Activated CD8-positive, alpha-beta T cell treated with anti-CD3 and anti-CD28 coated beads, Interleukin-2, amount 10 ng/mL, durations not matched to agents 7 days and 5 days (primary cell): Measurements from ENCODE around the gene MYH7. TPM values are rescaled to one million over a fixed set of nuclear protein-coding genes. Genes with fewer than 3 reads are reported as not detected.

Source experiments
- ATAC-seq: fragments of 150-1000 bp; cut with Tn5 transposase; one replicate; pipeline ENCODE4 v1.10.0; 2021; ENCODE audit warnings: moderate library complexity
- CTCF ChIA-PET: fragments of 350-600 bp; sonication (Branson Sonifier 250); formaldehyde crosslinking; loops from one replicate; lab custom pipeline; 2021; ENCODE audit warnings: antibody characterized with exemption; lab: Charles Lee
- POLR2A ChIA-PET: fragments of 350-600 bp; sonication (Branson Sonifier 250); formaldehyde crosslinking; loops from one replicate; lab custom pipeline; 2021; ENCODE audit warnings: antibody characterized with exemption; lab: Charles Lee
- DNase-seq: peaks from one replicate; pipeline ENCODE4 v3.0.0-alpha.2; 2020
- H3K27ac Mint-ChIP-seq: one replicate; pipeline ENCODE4 v1.8.0; 2021; ENCODE audit warnings: mild to moderate bottlenecking, mixed read lengths
- H3K27me3 Mint-ChIP-seq: one replicate; pipeline ENCODE4 v1.8.0; 2021; ENCODE audit warnings: low read depth, mixed read lengths
- H3K36me3 Mint-ChIP-seq: one replicate; pipeline ENCODE4 v1.8.0; 2021; ENCODE audit warnings: low read depth, mixed read lengths
- H3K4me1 Mint-ChIP-seq: one replicate; pipeline ENCODE4 v1.8.0; 2021; ENCODE audit warnings: low read depth, mixed read lengths
- H3K4me3 Mint-ChIP-seq: one replicate; pipeline ENCODE4 v1.8.0; 2021; ENCODE audit warnings: mild to moderate bottlenecking, mixed read lengths
- H3K9me3 Mint-ChIP-seq: one replicate; pipeline ENCODE4 v1.8.0; 2022; ENCODE audit warnings: mixed read lengths; ENCODE audit not compliant: insufficient read depth
- microRNA-seq: library from miRNA; unstranded; fragments of <30 nt; microRNA quantifications from one replicate; pipeline ENCODE4 v1.2.0, GENCODE V29; 2022
- total RNA-seq, 2 experiments: library from RNA; stranded (reverse); gene quantifications; one replicate each; pipeline ENCODE4 v1.2.3, GENCODE V29; 2021

The MYH7 gene
- total RNA-seq, 2 experiments from 2014 or later, result not detected

DNA sequence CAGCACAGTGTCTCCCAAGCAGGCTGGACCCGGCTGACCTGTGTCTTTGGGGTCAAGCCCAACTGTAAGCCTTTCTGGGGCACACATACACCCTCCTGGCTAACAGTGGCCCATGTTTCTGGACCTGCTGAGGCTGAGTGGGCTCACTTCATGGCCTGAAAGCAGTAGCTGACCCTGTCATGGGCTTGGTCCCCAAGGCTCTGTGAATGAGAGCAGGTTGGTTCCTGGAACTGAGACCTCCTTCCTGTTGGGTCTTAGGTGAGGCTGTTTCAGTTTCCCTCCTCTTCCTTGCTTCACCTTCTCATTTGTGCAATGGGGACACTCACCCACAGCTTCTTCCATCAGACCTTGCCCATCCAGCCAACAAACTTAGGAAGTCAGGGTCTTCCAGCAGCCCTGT is 63.6 kb downstream of the MYH7 start:
- Mint-ChIP-seq H3K27ac (peak overlapping the region; percentile 56), H3K36me3 (no peaks in the 10 kb centered on the region), H3K27me3 (peaks cover 22% of the 10 kb centered on the region), H3K4me3 (no peak overlapping the region), H3K4me1 (peaks cover 15% of the 10 kb centered on the region), H3K9me3 (no peaks in the 10 kb centered on the region)
- CTCF ChIA-PET, result interaction anchor here (1.4 kb wide), 1 partner anchor 8 kb away, joined by 5 read pairs; no protein-coding TSS in a partner anchor
- no peak for DNase-seq
- POLR2A ChIA-PET, result interaction anchor here (0.7 kb wide), 1 partner anchor 185 kb away, joined by 3 read pairs; no protein-coding TSS in a partner anchor
- ATAC-seq, result no peak

- DNase-seq, result no peak
- H3K27me3 Mint-ChIP-seq, result peaks cover 27% of the 10 kb centered on the region
- peaks cover 15% of the 10 kb centered on the region for H3K4me1 Mint-ChIP-seq
- no peaks in the 10 kb centered on the region for H3K9me3 Mint-ChIP-seq
- no peak overlapping the region for H3K4me3 Mint-ChIP-seq
- CTCF ChIA-PET, result interaction anchor here (0.6 to 4.3 kb wide), 2 partner anchors 10 to 30 kb away, joined by 4 to 16 read pairs; no protein-coding TSS in a partner anchor
- H3K27ac Mint-ChIP-seq, result no peak overlapping the region
- no peaks in the 10 kb centered on the region for H3K36me3 Mint-ChIP-seq
- no peak for ATAC-seq
- POLR2A ChIA-PET, result no interaction called here
Measured at GRCh38 chr14:23370221-23370620, 65.2 kb downstream of the MYH7 start.

DNA sequence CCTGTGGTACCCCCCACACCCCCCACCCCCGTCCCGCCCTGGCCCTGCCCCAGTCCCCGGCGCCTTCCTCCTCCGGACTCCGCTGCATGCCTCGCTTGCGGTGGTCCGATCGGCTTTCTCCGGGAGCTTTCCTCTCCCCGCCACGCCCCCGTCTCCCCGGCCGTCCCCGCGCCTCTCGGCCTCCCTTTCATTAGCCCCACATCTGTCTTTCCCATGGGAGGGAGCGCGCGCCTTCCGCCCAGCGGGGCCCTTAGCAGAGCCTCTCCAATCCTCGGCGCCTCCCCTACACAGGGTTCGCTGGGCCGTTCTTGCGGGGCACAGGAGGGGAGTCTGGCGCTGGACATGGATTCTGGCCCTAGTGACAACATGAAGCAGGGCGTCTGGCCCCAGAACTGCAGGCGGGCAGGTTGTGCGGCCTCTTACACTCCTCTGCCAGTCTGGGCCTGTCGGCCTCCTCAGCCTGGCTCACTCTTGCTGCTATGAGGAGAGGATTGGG is 69.0 kb downstream of the MYH7 start:
- ChIA-PET POLR2A (interaction anchor here (0.5 kb wide), 1 partner anchor 683 kb away, joined by 4 read pairs; no protein-coding TSS in a partner anchor), CTCF (interaction anchor here (4.3 kb wide), 1 partner anchor 14 kb away, joined by 16 read pairs; no protein-coding TSS in a partner anchor)
- Mint-ChIP-seq H3K4me3 (no peak overlapping the region), H3K27me3 (peaks cover 41% of the 10 kb centered on the region), H3K36me3 (no peaks in the 10 kb centered on the region), H3K9me3 (no peaks in the 10 kb centered on the region), H3K4me1 (peaks cover 8% of the 10 kb centered on the region), H3K27ac (no peak overlapping the region)
- no peak for DNase-seq
- no peak for ATAC-seq

DNA sequence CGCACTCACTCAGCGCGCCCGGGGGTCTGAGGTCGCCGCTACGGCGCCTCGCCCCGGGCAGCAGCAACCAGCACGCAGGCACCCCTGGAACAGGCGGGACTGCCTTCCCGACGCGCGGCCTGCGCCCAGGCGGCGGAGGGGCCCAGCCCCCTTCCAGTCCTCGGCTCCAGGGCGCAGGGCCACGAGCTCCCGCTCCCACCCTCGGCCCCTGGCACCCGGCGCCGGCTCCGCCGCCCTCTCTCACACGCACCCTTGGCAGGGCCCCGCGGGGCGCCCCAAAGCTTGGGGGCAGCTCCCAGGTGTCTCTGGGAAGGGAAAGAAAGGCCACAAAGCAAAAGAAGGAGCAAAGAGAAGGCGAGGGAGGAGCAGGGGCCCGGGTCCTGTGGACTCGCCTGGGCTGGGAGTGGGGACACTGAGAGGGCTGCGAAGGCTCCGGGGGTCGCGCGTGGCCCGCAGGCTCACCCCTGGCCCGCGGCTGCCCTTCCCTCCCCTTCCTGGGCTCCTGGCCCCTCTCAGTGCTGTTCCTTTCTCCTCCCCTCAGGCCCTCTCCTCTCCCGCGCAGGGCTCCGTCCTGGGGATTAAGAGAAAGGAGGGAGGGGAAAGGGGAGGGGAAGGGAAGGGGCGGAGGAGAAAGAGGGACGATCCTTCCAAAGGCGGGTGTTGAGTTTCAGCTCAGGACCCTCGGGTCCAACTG is 69.6 kb downstream of the MYH7 start:
- peaks cover 3% of the 10 kb centered on the region for H3K4me1 Mint-ChIP-seq
- H3K36me3 Mint-ChIP-seq, result no peaks in the 10 kb centered on the region
- DNase-seq, result no peak
- ChIA-PET CTCF (no interaction called here), POLR2A (no interaction called here)
- no peak for ATAC-seq
- H3K9me3 Mint-ChIP-seq, result no peaks in the 10 kb centered on the region
- H3K27ac Mint-ChIP-seq, result no peak overlapping the region
- peaks cover 41% of the 10 kb centered on the region for H3K27me3 Mint-ChIP-seq
- H3K4me3 Mint-ChIP-seq, result no peak overlapping the region

- DNase-seq (no peak), ATAC-seq (no peak)
- Mint-ChIP-seq H3K27ac (no peak within 1 kb of the TSS), H3K9me3 (no peaks in the 10 kb centered on the region), H3K4me3 (no peak within 1 kb of the TSS), H3K36me3 (no peaks in the 10 kb centered on the region), H3K4me1 (peaks cover 3% of the 10 kb centered on the region), H3K27me3 (peaks cover 41% of the 10 kb centered on the region)
- ChIA-PET POLR2A (no interaction called here), CTCF (no interaction called here)
Measured at GRCh38 chr14:23365036-23365731, 70.3 kb downstream of the MYH7 start, which contains the start of gene EFS. TSS of gene EFS (minus strand) at chr14:23365172. CDS start at chr14:23365025, 147 bp downstream.

DNA sequence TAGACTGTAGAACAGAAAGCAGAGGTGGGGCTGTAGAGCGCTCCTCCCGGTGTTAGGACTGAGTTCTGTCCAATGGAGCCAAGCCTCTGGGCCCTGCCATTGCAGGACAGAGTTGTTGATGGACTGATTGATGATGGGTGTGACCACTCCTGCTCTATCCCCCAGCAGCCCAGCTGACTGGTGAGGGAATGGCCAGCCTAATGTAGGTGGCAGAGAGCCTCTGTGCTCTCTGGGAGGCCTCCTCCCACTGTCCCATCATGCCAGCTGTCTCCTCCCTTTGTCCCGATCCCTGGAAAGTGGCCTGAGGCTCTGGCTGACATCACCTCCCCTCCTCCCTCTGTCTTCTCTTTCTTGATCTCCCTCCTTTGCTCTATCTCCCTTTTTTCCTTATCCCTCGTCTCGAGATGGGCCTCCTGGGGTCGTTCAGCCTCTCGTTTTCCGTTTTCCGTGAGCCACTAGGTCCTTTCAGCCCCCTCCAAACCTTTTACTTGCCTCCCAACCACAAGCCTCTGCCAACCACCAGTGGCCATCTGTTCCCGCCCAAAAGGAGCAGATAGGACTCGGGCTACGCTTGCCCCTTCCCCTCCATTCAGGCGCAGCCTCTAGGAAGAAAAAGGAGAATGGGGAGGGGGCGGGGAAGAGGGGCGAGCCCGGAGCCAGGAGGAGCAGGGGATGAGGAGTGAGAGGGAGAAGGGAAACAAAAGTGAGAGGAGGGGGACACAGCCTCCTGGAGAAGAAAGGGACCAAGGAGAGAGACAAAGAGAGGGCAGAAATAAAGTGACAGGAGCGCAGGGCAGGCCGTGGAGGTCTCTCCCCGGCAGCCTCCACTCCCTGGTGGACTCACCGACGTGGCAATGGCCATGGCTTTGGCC is 71.1 kb downstream of the MYH7 start:
- Mint-ChIP-seq H3K9me3 (no peaks in the 10 kb centered on the region), H3K27me3 (peaks cover 42% of the 10 kb centered on the region), H3K4me3 (no peak overlapping the region), H3K27ac (no peak overlapping the region), H3K36me3 (no peaks in the 10 kb centered on the region), H3K4me1 (peaks cover 3% of the 10 kb centered on the region)
- ChIA-PET POLR2A (no interaction called here), CTCF (no interaction called here)
- DNase-seq, result no peak
- no peak for ATAC-seq

Small RNA genes within 50 kb of the gene (microRNA-seq; reads per million reads assigned to microRNA genes)
- gene MIR208A, result not detected
- not detected for gene MIR208B

Other genes with a start within 250 kb of the MYH7 start
- gene RNF212B, start 197.7 kb downstream of the MYH7 start, total RNA-seq, result not detected
- gene HOMEZ, start 149.5 kb downstream of the MYH7 start, total RNA-seq, result 1 to 10 TPM; 7.8 to 9.2 TPM
- gene PPP1R3E, start 132.8 kb downstream of the MYH7 start, total RNA-seq, result 10 to 100 TPM; 22.6 to 28.3 TPM
- 1 to 10 TPM; 2.2 to 2.9 TPM for gene BCL2L2, start 128.8 kb downstream of the MYH7 start, total RNA-seq
- gene PABPN1, start 114.2 kb downstream of the MYH7 start, total RNA-seq, result 100 to 1,000 TPM; 200 to 210 TPM
- gene SLC22A17, start 82.8 kb downstream of the MYH7 start, total RNA-seq, result 1 to 10 TPM in 1 of 2 experiments, under 1 TPM in 1; 0.94 to 1.1 TPM
- gene EFS, start 70.5 kb downstream of the MYH7 start, total RNA-seq, result not detected
- not detected for gene IL25, start 62.9 kb downstream of the MYH7 start, total RNA-seq
- not detected for gene CMTM5, start 58.6 kb downstream of the MYH7 start, total RNA-seq
- not detected for gene MYH6, start 27.4 kb downstream of the MYH7 start, total RNA-seq
- gene NGDN, start 34.0 kb upstream of the MYH7 start, total RNA-seq, result 10 to 100 TPM; 43.7 to 44.0 TPM
- gene ZFHX2, start 116.1 kb upstream of the MYH7 start, total RNA-seq, result 1 to 10 TPM in 1 of 2 experiments, under 1 TPM in 1; 0.90 to 1.5 TPM
- 1 to 10 TPM; 7.3 to 9.8 TPM for gene THTPA, start 120.6 kb upstream of the MYH7 start, total RNA-seq
- gene AP1G2, start 132.1 kb upstream of the MYH7 start, total RNA-seq, result 100 to 1,000 TPM; 267 to 276 TPM
- gene JPH4, start 143.1 kb upstream of the MYH7 start, total RNA-seq, result not detected
- gene DHRS2, start 200.7 kb upstream of the MYH7 start, total RNA-seq, result under 1 TPM; 0.24 to 0.44 TPM